ENCODE data around the gene RBKS.
A peak's percentile ranks its signal among the peaks of the same experiment; 100 is the strongest.
"Not testable (repeated sequence)": the region's sequence is repeated elsewhere in the genome, so short reads cannot be mapped to it uniquely, and the experiment has no call there.

The RBKS gene

DNA sequence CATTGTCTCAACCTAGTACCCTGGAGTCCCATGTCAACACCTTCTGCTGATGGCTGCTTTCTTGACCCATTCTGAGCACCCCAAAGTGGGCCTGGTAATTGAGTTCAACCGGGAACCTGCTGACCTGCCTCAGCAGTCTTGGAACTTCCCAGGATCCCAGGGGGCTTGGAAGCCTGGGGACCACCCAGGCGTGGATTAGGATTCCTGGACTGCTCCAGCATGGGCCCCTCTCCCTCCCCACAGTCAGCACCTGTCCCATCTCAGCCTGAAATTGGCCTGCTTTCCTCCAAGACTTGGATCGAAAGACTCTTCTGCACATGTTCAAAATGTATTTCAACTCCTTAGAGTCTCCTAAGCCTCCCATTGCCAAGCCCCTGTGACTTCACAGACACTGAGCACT, 134.1 kb downstream of the RBKS start:
- no peak for DNase-seq

DNA sequence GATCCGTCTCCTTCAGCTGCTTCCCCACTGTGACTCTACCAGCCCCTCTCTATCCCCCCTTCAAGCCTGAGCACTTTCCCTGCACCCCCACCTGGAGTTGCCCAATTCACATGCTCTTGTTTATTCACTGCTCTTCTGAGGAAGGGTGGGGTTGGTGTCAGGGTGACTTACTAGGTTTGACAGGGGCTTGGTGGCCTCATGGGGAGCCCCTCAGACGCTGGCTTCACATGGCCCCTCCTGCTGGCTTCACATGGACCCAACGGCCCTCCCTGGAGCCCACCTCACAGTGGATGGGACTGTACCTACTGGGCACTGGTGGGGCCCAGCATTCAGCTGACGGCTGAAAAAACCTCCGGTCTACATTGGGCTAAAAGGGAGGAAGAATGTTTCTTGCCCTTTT, 135.4 kb downstream of the RBKS start:
- no peak for DNase-seq

DNA sequence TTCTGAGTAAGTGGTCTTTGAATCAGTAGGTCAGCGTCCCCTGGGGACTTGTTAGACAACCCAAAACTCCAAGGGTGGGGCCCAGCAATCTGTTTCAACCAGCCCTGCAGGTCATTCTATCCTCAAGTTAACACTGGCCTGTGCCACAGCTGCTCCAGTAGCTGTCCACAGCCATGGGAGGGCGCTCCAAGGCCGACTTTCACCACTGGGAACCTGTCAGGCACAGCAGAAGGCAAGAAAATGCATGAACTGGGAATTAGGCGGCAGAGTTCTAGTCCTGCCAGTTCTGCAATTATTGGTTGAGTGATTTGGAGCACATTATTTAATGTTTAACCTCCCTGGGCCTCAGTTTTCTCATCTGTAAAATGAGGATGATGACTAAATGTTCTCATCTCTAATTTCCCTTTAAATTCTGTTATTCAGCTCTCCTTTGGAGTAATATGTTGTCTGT, 136.0 kb downstream of the RBKS start:
- no peak for DNase-seq

DNA sequence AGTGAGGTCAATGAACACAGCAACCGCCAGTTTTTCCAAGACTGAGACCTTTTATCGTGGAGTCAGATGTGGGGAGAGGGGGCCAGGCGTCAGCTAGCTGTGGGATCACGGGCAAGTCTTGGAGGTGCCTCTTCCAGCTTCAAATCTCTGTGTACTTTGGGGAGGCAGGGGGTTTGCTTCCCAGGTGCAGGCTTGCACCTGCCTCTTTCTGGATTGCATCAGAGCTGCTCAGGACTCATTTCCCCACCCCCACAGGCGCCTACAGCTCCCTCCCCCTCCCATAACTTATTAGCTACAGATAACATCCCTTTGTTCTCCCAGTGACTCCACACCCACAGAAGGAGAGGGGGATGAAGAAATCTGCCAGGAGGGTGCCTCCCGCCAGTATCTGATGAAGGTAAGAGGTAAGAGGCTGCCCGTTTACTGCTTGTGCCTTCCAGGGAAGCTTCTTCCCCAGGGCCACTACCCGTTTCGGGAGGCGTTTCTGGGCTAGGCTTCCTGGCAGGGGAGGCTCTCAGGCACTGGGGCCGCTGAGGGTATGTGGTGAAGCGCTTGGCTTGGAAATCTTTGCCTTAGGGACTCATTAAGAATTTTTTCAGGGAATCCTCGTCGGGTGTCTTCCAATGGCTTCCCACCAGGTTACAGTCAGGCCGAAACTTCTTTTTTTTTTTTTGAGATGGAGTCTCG, 137.5 kb downstream of the RBKS start:
- peak; percentile 88 for DNase-seq

DNA sequence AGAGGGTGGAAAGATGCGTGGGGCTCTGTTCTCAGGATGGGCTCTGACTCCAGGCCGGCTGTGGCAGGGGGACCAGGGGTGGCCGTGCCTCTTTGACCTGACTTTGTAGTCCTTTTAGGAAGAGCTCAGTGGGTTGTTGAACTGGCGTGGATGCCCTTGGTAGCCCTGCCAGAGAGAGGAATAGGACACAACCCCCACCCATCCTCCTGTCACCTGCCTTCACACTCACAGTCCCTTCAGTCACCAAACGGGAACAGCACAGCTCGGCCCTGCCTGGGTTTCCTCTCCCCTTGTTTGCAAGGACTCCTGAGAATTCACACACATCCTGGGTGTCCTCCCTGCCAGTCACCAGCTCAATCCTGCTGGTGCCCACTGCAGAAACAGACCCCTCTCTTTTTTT, 138.8 kb downstream of the RBKS start:
- DNase-seq = no peak

DNA sequence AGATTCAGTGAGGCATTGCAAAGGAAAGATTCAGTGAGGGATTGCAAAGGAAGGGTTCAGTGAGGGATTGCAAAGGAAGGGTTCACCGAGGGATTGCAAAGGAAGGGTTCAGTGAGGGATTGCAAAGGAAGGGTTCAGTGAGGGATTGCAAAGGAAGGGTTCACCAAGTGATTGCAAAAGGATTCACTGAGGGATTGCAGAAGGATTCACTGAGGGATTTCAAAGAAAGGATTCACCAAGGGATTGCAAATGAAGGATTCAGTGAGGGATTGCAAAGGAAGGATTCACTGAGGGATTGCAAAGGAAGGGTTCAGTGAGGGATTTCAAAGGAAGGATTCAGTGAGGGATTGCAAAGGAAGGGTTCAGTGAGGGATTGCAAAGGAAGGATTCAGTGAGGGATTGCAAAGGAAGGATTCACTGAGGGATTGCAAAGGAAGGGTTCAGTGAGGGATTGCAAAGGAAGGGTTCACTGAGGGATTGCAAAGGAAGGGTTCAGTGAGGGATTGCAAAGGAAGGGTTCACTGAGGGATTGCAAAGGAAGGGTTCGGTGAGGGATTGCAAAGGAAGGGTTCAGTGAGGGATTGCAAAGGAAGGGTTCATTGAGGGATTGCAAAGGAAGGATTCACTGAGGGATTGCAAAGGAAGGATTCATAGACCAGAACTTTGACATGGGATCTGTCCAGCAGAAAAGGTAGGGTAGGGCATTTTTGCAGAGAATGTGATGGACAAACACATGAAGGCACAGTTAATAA, 141.2 kb downstream of the RBKS start:
- not testable (repeated sequence) for DNase-seq

DNA sequence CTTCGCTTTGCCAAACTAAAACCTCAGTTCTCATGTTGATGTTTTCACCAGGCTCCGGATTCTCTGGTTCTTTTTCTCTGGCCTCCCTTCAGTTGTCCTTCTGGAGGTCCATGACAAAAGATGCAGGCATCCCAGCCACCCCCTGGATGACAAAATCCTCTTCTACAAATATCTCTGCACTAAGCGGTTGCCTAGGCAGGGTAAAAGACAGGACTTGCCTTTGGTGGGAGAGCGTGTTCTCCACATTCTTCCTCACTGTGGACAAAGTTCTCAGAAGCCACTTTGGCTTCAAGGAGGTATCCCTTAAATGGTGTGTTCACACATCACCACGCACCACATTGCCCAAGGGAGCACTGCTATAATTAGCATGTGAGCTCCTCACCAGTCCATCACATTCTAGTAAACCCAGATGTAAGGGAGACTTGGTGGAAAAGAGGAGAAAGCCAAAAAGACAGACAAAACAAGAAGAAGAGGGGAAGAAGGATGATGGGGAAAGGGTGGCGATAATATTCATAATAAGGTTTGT, 142.3 kb downstream of the RBKS start:
- DNase-seq = no peak

DNA sequence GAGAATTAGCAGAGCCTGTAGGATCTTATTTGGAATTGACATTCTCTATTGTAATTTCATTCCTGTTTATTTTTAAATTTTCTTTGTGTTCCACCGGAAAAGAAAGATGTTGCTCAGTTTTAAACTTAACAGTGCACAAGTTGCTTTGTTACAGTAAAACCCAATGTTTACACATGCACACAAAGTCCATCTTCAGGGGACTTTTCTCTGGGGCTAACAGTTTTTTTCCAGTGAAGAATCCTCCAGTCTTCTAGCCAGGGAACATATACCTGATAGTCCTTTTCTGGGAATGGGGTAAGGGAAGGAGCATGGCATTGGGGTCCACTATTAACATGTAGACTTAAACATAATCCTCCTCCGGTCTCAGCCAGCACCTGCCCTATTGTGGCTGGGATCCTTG, 143.9 kb downstream of the RBKS start:
- DNase-seq = no peak

DNA sequence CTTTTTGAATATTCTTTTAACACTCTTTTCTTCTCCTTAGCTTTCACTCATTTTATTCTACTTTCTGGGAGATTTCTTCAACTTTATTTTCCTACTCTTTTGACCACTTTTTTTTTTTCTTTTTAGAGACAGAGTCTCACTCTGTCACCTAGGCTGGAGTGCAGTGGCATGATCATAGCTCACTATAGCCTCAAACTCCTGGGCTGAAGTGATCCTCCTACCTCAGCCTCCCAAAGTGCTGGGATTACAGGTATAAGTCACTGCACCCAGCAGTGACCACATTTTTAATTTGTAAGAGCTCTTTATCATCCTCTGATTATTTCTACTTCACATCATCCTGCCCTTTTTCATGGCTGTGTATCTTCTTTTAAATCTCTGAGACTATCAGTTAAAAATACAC, 144.7 kb downstream of the RBKS start:
- DNase-seq = not testable (repeated sequence)

DNA sequence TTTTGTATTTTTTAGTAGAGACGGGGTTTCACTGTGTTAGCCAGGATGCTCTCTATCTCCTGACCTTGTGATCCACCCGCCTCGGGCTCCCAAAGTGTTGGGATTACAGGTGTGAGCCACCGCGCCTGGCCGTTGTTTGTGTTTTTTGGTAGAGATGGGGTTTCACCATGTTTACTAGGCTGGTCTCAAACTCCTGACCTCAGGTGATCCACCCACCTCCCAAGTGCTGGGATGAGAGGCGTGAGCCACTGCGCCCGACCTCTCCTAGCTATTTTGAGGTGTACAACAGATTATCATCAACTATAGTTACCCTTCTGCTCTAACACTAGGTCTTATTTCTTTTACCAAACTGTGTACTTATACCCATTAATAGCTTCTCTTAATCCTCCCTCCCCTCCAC, 147.6 kb downstream of the RBKS start:
- DNase-seq = no peak

DNA sequence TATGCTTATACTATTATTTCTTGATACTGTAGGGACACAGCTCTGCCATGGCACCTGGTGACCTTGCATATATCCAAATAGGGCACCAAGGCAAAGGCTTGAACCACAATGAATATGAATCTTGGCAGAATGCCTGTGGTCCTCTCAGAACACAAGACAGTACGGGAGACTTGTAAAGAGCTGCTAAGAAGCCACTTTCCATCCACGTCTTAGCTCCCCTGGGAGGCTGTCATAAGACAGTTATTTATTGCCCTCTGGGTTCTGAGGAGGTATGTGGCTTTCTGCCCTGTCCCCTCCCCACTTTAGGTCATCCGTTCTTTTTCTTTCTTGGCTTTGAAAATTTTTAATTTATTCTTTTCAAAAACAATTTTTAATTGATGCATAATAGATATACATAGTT, 148.5 kb downstream of the RBKS start:
- no peak for DNase-seq

DNA sequence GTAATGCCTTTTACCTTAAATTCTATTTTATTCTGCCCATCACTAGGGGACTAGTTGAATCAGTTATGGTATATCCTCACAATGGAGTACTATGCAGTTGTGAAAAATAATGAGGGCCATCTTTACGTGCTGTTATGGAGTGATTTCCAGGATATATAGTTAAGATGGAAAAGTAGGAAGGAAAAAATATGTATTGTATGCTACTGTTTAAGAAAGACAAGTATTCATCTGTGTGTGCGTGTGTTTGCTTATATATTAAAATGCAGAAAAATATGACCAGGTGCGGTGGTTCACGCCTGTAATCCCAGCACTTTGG, 151.2 kb downstream of the RBKS start:
- no peak for DNase-seq

DNA sequence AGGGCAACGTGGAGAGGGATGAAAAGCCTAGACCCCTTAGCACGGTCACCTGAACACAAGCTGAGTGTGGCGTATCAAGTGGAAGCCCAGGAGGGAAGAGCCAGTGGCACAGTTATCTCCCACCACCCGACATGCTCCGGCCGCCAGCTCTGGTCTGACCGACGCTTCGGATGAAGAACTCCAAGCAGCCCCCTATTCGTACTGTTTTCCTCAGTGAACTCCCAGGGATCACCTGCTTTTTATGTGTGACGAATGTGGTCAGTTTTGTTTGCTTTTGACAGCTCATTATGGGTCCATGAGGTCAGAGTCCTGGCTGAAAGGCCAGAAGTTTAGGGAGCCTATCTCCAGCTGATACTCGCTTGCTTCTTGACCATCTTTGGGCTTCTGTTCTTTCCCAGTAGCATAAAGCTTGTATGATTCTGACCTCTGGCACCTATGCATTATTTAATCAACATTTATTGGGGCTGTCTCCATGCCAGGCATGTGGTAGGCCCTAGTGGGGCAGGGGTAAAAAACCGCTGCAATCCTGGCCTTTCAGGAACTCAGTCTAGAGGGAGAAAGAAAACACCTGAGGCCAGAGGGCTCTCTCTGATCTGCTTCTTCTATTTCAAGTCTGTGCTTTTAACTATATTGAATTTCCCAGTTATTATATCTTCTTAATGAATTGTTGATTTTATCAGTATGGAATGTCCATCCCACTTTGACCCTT, 151.7 kb downstream of the RBKS start:
- no peak for DNase-seq

DNA sequence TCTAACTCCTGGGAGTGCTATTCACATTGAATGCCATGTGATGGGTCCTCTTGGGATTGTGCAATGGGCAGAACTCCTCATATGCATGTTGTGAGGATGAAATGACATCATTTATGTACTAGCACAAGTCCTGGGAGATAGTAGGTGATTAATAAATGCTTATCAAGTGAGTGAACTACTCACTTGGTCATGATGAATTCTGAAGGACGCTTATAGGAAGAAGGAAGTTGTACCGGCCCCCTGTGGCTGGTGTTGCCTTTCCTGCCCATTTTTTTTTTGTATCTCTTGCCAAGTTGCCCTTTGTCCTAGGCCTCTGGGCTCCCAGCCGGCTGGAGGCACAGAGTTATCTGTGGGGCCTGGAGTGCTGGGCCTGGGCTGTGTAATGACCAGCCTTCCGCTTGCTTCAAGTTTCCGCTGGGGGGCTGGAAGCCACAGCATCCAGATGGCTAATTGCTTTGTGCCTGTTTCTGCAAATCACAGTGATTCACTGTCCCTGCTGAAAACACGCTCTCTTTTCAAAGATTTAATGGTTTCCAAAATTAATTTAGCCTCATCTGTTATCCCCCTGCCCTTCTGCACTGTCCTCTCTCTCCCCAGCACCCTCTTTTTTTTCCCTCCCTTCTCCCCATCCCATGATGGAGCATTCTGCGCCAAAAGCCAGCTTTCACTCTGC, 152.4 kb downstream of the RBKS start:
- DNase-seq = no peak

DNA sequence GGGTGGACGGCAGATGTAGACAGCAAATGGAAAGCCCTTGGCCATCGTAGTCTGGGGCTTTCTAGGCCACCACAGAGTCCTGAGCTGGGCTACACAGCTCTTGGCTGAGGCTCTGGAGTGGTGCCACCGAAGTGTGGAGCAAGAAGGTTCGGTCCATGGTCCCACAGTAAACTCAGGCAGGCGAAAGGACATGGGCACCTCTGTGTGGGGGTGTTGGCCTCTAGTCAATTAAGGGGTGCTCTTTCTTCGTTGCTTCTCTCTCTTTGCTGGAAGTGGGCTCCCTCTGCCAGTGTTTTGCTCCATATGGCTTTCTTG, 153.3 kb downstream of the RBKS start:
- DNase-seq = no peak

DNA sequence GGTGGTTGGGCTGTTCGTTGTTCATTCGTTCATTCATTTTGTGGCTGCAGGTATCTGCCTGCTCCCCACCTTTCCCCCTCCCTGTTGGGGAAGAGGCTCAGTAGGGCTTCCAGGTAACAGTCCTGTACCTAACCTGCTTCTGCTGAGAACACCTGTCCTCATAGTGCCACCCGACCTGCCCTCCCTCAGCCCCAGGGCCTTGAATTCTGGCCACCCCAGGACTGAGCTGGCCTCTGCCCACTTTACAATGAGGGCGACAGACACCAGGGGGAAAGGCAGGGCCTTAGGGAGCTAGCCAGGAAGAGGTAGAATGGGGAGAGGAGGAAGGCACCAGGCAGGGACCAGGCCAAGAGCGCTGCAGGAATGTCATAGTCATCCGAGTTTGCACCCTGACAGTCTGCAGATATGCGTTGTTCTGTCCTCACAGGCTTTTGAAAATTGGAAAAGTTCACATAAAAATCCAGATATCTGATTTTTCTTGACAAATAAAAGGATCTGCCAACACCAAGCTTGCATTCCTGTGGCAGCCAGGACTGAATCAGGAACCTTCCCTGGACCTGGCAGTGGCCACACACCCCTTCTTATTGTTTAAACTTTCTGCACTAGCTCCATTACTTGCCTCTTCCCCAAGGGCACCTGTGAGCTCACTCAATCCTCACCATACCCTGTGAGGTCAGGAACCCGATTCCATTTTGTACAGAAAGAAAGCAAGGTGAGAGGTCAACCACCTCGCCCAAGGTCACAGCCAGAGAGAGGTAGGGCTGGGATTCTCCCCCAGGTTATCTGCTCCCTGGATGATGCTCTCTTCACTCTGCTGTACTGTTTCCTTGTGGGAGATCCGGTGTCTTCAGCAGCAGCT, 153.9 kb downstream of the RBKS start:
- no peak for DNase-seq

DNA sequence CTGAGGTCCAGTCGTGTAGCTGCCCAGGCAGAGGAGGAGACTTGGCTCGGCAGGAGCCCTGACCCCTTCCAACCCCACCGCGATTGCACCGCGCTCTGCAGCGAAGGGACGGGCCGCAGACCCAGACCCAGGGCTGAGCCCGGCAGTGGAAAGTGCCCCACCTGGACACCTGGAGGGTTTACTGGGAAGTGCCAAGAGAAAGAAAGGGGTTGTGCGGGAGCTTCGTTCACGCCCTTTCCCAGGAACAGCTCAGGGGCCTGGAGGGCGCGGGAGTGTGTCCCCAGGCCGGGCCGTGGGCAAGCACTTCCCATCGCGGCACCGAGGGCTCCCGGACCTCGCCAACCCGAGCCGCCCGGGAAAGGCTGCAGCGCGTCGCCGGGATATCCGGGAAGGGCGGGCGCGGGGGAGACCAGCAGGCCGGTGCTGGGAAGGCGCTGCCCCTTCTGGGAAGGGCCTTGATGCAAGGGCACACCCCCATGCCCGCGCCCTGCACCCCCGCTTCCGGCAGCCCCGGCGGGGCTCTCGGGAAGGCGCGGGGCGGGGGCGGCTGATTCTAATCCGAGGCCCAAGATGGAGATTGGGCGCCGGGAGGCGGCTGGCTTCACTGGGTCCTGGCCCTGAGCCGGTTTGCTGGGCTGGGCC, 154.8 kb downstream of the RBKS start:
- DNase-seq = no peak

DNA sequence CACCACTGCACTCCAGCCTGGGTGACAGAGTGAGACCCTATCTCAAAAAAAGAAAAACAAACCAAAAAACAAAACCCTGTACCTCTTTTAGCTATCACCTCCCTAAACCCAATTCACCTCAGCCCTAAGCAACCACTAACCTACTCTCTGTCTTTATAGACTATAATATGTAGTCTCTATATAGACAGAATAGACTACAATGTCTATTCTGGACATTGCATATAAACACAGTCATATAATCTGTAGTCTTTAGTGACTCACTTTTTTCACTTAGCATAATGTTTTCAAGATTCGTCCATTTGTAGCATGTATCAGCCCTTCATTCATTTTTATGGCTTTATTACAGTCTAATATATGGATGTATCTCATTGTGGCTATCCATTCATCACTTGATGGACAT, 155.9 kb downstream of the RBKS start:
- no peak for DNase-seq
